ENCODE results near the gene WRAP73. TPM values are rescaled to one million over a fixed set of nuclear protein-coding genes. Genes with fewer than 3 reads are reported as not detected.

The WRAP73 gene
- total RNA-seq, 1 donor from 2014 or later: 14.4 TPM

- H3K9me3 ChIP-seq: no peaks in the 10 kb centered on the region
- no peaks in the 10 kb centered on the region for H3K4me1 ChIP-seq
- H3K27me3 ChIP-seq: no peaks in the 10 kb centered on the region
- TF ChIP-seq, protein P1, sequence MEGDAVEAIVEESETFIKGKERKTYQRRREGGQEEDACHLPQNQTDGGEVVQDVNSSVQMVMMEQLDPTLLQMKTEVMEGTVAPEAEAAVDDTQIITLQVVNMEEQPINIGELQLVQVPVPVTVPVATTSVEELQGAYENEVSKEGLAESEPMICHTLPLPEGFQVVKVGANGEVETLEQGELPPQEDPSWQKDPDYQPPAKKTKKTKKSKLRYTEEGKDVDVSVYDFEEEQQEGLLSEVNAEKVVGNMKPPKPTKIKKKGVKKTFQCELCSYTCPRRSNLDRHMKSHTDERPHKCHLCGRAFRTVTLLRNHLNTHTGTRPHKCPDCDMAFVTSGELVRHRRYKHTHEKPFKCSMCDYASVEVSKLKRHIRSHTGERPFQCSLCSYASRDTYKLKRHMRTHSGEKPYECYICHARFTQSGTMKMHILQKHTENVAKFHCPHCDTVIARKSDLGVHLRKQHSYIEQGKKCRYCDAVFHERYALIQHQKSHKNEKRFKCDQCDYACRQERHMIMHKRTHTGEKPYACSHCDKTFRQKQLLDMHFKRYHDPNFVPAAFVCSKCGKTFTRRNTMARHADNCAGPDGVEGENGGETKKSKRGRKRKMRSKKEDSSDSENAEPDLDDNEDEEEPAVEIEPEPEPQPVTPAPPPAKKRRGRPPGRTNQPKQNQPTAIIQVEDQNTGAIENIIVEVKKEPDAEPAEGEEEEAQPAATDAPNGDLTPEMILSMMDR (IDR thresholded peaks at IDR 0.05): no peak
- H3K36me3 ChIP-seq: no peaks in the 10 kb centered on the region
- no peak overlapping the region for H3K4me3 ChIP-seq
- no peak overlapping the region for H3K27ac ChIP-seq
- DNase-seq (ENCODE audit: low spot score in 2 of 2): no peak
- intact Hi-C loops (cut with DNase I): no loop called here
Measured at GRCh38 chr1:3593745-3594144, 56.2 kb downstream of the WRAP73 start.

- intact Hi-C loops (cut with DNase I): no loop called here
- Histone ChIP-seq H3K27ac (no peak overlapping the region), H3K36me3 (no peaks in the 10 kb centered on the region), H3K9me3 (no peaks in the 10 kb centered on the region), H3K27me3 (no peaks in the 10 kb centered on the region), H3K4me3 (no peak overlapping the region), H3K4me1 (no peaks in the 10 kb centered on the region)
- TF ChIP-seq, protein P1 (IDR thresholded peaks at IDR 0.05): no peak
- DNase-seq (ENCODE audit: low spot score in 2 of 2): no peak
Measured at GRCh38 chr1:3593334-3593733, 56.6 kb downstream of the WRAP73 start.

- intact Hi-C loops (cut with DNase I): no loop called here
- Histone ChIP-seq H3K4me1 (no peaks in the 10 kb centered on the region), H3K36me3 (no peaks in the 10 kb centered on the region), H3K4me3 (no peak overlapping the region), H3K27me3 (no peaks in the 10 kb centered on the region), H3K27ac (no peak overlapping the region), H3K9me3 (no peaks in the 10 kb centered on the region)
- DNase-seq (ENCODE audit: low spot score in 2 of 2): no peak
- TF ChIP-seq, protein P1 (IDR thresholded peaks at IDR 0.05): no peak
Measured at GRCh38 chr1:3590951-3591865, 58.7 kb downstream of the WRAP73 start.

- no peak overlapping the region for H3K27ac ChIP-seq
- H3K36me3 ChIP-seq: no peaks in the 10 kb centered on the region
- intact Hi-C loops (cut with DNase I): no loop called here
- no peak for DNase-seq (ENCODE audit: low spot score in 2 of 2)
- H3K4me3 ChIP-seq: no peak overlapping the region
- no peaks in the 10 kb centered on the region for H3K9me3 ChIP-seq
- TF ChIP-seq, protein P1 (IDR thresholded peaks at IDR 0.05): no peak
- H3K27me3 ChIP-seq: no peaks in the 10 kb centered on the region
- H3K4me1 ChIP-seq: no peaks in the 10 kb centered on the region
Measured at GRCh38 chr1:3590139-3590763, 59.7 kb downstream of the WRAP73 start.

DNA sequence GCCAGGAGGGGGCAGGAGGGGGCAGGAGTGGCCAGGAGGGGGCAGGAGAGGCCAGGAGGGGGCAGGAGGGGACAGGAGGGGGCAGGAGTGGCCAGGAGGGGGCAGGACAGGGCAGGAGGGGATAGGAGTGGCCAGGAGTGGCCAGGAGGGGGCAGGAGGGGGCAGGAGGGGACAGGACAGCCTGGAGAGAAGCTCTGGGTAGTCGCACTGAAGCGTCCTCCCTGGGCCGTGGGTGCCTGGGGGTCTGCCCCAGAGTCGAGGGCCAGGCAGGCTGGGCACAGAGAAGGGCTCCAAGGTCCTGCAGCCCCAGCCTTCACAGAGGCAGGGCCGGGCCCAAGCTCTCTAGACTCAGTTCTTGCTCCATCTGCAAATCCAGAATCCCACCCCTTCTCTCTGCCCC, 61.5 kb downstream of the WRAP73 start:
- Histone ChIP-seq H3K27me3 (no peaks in the 10 kb centered on the region), H3K27ac (no peak overlapping the region), H3K36me3 (no peaks in the 10 kb centered on the region), H3K4me3 (no peak overlapping the region), H3K9me3 (no peaks in the 10 kb centered on the region), H3K4me1 (no peaks in the 10 kb centered on the region)
- no peak for DNase-seq (ENCODE audit: low spot score in 2 of 2)
- TF ChIP-seq, protein P1 (IDR thresholded peaks at IDR 0.05): no peak
- intact Hi-C loops (cut with DNase I): no loop called here
